CD4-positive, alpha-beta T cell treated with Interferon alpha-2 for 1 hour (primary cell): ENCODE results near the gene ZNF23.
"Not testable (repeated sequence)": the region's sequence is repeated elsewhere in the genome, so short reads cannot be mapped to it uniquely, and the experiment has no call there.

Experiments used
- DNase-seq, 2 donors: peaks; one replicate each; pipeline ENCODE4 v3.0.0-alpha.2; 2020 to 2022

ZNF23 gene

DNA sequence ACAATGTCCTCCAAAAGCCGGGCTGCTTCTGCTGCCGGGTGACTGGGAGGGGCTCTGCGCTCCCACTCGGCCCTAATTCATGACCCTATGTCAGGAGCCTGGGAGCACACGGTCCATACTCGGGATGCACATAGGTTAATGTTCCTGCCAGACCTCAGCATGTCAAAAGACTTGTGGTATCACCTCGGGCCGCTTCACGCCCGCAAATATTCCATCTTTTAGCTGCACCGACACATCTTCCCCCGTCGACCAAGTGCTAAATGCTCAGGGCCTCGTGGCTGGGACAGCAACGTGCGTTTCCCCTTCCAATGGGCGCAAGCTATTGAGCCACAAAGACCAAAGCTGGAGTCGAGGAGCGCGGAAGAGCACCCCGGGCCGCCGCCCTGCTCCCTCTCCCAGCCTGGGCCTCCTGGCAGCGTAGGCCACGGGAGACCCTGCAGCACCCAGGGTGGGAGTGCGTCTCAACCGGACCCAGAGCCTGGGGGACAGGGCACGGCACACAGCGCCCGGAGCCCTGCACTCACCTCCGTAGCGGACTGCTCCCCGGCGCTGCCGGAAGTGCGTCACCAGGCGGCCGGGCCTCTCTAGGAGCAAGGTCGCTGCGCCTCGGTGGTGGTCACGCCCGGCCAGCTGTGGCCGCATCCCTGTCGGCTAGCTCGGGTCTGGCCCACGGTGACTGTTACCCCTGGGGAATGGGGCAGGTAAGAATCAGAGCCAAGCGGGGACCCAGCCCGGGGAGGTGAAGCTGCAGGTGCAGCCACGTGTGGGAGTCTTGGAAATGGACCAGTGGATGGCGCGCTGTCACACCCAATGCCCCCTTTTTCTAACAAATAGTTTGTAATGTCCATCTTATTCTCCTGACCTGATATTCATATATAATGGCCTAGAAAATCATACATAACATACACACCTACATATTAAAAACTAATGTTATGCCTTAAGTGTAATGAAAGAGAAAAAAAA lies at the start of gene ZNF23:
TSS of gene ZNF23 (minus strand) at position 562 of the 963 bp plus-strand sequence. CDS start 5,451 bp downstream, outside the sequence.
- DNase-seq = peak; percentile 79 to 83

DNA sequence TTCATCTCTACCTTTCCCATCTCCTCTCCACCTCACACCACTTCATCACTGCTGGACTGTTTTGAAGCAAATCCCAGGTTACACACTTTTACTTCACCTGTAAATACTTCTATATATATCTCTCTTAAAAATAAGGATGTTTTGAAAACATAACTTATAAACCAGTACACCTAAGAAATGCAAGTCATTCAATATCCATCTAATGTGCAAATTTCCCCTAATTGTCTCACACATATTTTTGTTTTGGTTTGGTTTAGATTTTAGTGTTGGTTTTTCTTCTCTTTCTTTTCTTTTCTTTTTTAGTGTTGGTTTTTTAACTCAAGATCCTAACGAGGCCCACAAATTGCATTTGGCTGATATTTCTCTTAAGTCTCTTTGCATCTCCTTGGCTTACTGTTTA lies 45.0 kb upstream of the ZNF23 start:
- no peak for DNase-seq

DNA sequence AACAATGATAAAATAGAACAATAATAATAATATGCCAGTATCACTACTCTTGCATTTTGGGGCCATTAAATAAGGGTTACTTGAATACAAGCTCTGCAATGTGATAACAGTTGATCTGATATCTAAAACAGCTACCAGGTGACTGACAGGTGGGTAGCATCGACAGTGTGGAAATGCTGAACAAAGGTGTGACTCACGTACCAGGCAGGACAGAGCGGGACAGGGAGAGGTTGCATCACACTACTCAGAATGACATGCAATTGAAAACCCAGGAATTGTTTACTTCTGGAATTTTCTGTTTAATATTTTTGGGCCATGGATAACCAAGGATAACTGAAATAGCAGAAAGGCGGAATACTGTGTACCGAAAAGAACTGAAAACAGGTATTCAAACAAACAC lies 42.9 kb upstream of the ZNF23 start:
- DNase-seq = no peak

DNA sequence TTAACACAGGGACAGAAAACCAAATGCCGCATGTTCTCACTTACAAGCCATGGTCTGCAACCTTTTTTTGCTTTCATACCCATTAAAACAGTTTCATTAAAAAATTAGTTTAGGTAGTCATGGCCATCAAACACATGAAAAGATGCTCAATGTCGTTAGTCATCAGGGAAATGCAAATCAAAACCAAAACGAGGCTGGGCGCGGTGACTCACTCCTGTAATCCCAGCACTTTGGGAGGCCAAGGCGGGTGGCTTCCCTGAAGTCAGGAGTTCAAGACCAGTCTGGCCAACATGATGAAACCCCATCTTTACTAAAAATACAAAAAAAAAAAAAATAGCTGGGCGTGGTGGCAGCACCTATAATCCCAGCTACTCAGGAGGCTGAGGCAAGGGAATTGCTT lies 42.0 kb upstream of the ZNF23 start:
- DNase-seq = not testable (repeated sequence)

DNA sequence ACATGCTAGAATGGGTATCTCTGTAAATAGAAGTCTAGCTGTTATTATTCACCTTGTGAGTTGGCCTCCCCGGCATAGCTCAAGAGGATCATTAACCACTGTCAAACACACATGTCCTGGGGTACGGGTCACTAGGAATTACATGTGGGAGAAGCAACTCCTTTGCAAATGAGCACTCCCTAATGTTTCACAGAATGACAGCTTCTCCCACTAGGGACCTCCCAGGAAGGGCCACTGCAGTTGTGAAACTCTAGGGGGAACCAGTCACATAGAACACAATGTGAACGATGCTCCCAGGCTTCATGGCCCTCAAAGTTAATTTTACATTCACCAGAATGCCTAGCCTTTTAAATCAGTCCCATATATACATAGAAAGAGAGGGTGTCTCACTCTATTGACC lies 39.5 kb upstream of the ZNF23 start:
- no peak for DNase-seq

DNA sequence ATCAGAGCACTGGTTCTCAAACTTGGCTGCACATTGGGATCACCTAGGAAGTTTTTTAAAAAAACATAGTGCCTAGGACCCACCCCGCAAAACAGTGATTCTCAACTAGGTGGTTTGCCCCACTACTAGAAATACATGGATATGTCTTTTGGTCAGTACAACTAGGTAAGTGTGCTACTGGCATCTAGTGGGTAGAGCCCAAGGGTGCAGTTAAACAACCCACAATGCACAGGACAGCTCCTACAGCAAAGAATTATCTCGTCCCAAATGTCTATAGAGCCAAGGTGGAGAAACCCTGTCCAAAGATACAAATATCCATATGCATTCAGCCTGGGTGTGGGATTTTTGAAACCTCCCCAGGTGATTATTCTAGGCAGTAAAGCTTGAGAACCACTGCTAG lies 38.9 kb upstream of the ZNF23 start:
- DNase-seq = no peak

DNA sequence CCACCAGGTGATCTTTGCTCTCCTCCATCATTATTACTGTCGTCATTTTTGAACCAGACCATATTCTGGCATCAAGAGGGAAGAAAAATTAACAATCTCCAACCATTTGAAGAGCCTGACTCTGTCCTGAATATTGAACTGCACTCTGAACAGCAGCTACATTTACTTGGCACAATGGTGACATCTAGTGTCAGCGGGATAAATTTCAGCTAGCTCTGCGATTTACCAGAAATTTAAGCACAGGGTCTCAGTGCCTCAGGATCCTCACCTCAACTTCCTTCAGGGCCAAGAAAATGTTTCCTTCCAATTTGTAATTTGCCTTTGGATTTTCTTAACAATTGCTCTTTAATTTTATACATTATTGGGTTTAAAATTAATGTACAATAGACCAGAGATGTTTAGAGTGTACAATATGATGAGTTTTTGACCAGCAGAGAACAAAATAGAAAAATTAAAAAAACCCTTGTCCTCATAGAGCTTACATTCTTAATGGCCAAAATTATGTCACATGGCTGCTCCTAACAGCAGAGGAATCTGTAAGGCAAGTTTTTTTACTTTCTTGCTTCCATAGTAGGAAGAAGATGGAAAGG lies 37.8 kb upstream of the ZNF23 start:
- peak; percentile 35 to 70 for DNase-seq

DNA sequence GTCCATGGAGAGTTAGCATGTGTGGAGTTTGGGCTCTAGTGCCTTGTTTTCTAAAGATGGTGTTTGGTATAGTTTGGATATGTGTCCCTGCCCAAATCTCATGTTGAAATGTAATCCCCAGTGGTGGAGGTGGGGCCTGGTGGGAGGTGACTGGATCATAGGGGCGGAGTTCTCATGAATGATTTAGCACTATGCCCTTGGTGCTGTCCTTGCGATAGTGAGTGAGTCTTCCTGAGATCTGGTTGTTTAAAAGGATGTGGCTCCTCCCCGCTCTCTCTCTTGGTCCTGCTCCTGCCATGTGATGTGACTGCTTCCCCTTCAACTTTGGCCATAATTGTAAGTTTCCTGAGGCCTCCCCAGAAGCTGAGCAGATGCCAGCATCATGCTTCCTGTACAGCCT lies 36.0 kb upstream of the ZNF23 start:
- DNase-seq = no peak

DNA sequence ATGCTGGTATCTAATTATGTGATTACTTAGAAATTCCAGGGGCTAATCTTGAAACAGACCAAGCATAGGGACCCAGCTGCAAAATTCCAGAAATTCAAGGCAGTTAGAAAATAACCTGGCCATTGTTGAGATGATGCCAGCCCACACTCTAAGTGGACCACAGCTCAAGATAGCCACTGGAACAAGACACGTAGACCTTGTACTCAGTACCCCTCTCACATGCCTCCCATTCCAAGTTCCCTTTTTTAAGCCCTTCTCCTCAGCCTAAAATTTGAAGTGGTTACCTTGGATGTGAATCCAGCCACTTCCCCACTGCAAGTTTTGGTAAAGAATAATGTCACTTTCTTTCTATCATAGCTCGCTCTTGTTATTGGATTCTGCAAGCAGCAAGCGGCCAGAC lies 31.2 kb upstream of the ZNF23 start:
- DNase-seq = no peak

DNA sequence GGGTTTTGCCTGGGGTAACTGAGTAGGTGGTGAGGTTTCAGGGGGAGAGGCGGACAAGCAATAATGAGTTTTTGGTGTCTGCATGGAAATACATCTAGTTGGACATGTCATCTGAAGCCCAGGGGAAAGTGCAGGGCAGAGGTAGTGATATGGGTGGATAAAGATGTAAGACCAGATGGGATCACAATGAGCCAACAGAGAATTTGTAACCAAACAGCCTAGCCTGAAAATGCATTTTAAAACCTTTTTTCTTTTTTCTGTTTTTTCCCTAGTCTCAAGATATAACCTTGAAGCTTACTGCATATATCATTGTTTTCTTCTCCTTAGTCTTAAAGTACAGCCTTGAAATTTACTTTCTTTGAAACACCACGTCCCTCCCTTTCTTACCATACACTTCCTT lies 30.7 kb upstream of the ZNF23 start:
- no peak for DNase-seq

DNA sequence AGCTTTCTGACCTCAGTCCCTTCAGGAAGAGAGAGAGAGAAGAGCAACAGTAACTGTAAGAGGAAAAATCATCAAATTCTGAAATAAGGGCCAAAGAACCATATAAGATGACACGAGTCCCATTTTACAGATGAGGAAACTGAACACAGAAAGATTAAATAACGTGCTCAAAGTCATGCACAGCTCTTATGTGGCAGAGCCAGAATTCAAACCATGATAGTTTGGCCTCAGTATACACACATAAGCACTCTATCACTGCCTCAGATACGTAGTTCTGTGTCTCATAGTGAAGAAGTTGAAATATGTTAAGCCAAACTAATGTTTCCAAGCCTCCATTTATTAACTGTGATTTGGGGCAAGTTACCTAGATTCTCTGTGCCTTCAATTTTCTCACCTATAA lies 29.0 kb upstream of the ZNF23 start:
- DNase-seq = no peak

DNA sequence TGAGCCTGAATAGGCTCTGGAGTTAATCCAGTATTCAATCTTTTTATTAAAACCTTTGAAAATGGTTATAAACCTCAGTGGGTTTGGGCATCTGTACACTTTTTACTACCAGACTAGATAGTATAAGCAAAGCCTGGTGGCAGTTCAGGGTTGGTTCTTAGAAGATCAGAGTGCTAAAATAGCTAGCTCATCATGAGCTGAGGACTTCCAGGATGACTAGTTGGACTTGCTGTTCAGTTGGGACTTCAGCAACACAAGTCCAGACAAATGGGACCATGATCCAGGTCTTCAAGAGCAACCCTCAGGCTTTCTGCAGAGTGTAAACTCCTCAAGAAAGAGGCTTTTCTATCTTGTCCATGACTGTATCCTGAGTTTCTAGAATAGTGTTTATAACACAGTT lies 28.3 kb upstream of the ZNF23 start:
- DNase-seq = no peak

DNA sequence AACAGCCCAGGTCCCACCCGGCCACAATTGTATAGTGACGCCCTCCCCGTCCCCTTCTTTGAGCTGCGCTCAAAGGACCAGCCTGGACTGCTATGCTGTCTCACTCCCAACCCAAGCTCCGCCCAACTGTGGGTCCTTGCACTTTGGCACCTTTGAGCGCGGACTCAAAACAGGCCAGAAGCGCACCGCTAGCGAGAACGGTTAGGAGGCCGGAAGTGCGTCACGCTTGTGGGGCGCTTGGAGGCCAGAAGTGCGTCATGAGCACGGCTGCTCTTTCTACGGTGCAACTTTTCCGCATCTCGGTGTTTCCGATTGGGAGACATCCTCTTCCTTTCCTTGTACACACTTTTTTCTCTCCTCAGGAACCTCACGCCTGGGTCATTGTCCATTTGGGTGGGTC lies 27.1 kb upstream of the ZNF23 start, which contains the start of gene ZNF19:
TSS of gene ZNF19 (minus strand) at position 203 of the 400 bp plus-strand sequence. CDS start 7,210 bp downstream, outside the sequence.
- no peak for DNase-seq

DNA sequence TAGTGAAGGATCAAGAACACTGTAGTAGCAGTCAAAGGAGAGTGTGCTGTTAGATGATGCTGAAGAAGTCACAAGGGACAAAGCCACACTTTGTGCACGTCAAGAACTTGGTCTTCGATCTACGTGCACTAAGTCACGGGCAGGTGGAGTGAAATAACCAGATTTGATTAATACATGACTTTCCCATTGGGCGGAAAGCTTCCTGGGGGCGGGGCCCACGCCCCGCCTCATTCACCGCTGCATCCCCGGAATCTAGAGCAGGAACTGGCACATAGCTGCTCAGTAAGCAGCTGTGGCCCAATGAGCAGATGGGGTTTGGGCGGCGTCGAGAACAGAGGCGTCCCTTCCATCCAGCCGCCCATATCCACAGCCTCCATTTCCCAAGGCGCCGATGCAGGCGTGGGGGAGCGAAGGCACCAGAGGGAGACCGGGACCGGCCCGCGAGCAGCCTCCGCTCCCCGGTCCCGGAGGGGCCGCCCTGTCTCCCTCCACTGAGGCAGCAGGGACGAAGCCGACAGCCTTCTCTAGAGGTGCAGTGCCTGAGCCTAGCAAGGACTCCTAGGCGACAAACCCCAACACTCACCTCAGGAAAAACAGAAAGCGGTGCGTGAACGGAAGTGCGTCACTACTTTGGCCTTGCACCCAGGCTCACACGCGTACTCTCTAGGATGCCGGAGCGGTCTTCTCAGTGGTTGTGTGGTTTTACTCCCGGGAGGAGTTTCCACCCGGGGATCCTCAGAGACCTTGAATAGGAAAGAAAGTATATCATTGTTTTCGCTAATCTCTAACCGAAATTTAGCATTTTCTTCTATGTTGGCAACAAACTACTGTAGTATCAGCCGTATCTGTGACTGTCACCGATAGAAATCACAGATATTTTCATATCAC lies 22.2 kb upstream of the ZNF23 start:
- DNase-seq = peak; percentile 85 to 86

DNA sequence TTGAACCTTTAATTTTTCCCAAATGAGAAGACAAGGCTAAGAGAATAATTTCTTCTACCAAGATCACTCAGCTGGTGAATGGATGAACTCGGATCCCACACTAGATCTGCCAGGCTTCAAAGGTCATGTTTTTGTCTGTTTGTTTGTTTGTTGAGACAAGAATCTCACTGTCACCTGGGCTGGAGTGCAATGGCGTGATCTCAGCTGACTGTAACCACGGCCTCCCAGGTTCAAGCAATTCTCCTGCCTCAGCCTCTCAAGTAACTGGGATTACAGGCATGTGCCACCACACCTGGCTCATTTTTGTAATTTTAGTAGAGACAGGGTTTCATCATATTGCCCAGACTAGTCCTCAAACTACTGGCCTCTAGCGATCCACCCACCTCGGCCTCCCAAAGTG lies 20.5 kb upstream of the ZNF23 start:
- no peak for DNase-seq

DNA sequence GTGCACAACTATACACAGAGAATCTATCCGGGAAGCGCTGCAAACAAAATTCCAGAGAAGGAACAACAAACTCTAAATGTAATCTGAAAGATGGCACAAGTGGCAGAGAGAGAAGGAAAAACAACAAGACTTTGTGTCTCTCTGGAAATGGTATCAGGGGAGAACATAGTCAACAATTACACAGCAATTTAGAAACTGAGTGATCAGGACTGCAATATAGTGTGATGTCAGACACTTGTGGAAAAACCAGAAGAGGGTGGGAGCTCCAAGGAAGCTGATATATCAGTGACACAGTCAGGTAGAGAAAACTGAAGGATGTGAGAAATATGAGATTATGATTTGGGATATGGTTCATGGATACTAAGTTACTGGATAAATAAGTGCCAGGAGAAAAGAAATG lies 18.9 kb upstream of the ZNF23 start:
- no peak for DNase-seq

DNA sequence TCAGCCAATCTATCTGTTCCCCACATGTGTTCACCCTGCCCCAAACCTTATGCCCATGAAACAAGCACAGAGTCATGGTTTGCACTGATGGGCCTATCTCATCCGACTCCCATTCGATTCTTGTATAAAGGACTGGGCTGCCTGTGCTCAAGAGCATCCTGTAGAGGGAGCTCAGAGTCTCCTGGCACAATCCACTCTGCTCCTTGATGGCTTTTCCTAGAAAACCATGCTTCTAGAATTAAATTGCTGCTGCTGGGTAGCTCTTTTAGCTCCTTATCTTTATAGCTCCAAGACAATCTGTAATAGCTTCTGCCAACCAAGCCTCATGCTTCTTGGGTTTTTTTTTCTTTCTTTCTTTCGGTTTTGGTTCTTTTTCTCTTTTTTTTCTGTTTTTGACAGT lies 17.4 kb upstream of the ZNF23 start:
- DNase-seq = no peak

DNA sequence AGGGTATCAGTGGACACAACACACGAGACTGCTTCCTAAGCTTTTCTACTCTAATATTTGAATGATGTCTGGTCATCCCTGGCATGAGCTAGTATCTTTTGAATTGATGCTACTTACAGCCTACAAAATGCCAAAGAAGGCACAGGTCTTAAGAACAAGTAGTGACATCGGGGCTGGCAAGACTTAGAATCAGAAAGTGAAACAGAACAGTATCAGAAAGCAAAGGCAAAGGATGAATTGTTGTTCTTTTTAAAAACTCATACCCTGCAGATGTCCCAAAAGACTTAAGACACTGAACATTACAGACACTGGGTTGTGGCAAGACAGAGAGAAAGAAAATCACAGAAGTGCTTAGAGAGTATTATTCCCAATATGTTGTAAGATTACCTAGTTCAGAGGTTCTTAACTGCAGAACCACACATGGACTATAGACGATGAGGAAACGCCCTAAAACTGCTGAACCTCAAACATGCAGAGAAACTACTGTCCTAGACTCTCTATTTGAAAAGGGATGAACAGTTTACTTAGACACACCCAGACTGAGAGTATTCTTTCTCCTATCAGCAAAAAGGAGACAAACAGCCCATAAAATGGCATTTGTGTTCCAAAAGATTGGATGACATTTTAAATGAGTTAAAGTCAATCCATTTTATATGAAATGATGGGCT lies 14.5 kb upstream of the ZNF23 start:
- no peak for DNase-seq

DNA sequence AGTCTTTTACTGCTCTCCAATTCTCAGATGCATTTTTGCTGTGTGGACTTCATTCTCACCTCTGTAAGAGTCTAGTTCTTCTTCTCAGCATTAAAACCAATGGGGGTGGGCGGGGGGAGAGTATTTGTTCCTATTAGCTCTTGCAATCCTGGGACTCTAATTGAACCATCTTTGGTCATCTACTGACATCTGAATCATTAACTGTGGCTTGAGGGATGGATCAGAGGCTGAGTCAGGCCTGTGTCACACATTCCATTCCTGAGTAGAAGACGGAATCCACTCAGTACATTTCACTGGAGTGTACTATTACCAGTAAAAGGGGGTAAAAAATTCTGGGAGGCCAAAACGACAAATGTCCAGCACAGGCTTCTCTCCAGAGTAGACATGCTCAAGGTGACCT lies 12.8 kb upstream of the ZNF23 start:
- no peak for DNase-seq

DNA sequence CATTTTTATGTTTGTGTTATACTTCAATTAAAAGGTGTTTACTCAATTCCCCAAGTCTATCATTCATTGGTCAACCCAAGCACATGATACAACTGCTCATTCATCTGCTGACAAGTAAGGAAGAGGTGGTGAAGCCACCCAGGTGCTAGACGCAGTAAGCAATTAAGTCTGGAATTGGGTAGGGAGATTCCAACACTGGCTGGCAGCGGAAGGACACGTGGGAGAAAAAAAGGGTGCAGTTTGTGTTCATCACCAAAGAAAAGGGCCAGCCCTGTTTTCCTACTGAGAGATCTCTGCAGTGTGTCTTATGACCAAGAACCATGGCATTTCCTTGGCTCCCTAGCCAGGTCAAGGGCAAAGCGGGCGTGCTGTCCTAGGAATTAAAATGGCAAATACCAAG lies 11.8 kb upstream of the ZNF23 start:
- DNase-seq = no peak

DNA sequence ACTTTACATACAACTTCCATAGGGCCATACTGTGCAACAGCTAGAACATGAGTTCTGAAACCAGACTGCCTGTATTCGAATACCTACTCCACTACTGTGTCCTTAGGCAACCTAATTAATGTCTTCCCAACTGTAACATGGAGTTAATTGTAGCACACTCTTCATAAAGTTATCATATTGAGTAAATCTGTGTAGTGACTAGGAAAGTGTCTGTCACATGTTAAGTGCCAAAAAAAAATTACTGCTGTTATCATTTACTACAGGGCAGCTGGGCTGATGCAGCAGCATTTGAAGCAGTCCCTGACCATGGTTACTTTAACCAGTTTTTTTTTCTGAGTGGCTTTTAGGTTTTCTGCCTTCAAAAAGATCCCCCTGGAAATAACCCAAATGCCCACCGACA lies 10.9 kb upstream of the ZNF23 start:
- DNase-seq = no peak

DNA sequence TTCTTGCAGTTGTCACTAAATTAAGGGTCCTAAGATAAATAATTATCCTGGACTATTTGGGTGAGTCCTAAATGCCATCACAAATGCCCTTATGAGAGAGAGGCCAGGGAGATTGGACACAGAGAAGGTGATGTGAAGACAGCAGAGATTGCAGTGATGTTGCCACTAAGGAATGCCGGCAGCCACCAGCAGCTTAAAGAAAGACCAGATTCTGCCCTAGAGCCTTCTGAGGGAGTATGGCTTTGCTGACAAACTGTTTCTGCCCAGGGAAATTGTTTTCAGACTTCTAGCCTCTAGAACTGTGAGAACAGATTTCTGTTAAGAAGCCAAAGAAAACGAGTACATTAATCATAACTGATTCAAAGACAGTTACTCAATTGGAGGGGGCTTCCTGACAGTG lies 10.0 kb upstream of the ZNF23 start:
- no peak for DNase-seq

DNA sequence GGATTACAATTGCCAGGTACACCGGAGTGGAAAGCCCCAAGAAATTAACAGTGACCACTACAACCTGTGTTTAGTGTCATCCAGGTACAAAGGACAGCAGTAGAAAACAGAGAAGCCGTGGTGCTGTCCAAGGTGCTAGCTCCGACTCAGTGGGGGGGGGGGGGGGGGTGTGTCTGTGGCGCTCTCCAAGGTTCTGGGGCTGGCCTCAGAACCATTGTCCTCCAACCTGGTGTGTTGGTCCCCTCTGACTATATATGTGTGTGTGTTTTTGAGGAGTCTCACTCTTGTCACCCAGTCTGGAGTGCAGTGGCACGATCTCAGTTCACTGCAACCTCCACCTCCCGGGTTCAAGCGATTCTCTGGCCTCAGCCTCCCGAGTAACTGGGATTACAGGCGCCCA lies 5.8 kb upstream of the ZNF23 start:
- DNase-seq = peak; percentile 3 to 44
